Thyroid gland (tissue), 4 donors: Measurements from ENCODE around the gene SPTLC2. TPM values are rescaled to one million over a fixed set of nuclear protein-coding genes. Genes with fewer than 3 reads are reported as not detected.
"Not testable (repeated sequence)": the region's sequence is repeated elsewhere in the genome, so short reads cannot be mapped to it uniquely, and the experiment has no call there.

Experiments
- DNase-seq, 2 donors: peaks; one replicate each; pipeline ENCODE4 v3.0.0-alpha.2; 2019
- H3K27ac ChIP-seq, 3 donors: fragments of 200-600 bp; sonication (generic); 1 replicate in 2 of 3; 2 replicates in 1 of 3; pipeline ENCODE4 v1.5.1; 2016 to 2019; ENCODE audit warnings: mild to moderate bottlenecking in 1 of 3, moderate library complexity in 1 of 3
- H3K27me3 ChIP-seq: fragments of 200-600 bp; sonication (generic); one replicate; pipeline ENCODE4 v1.5.1; 2019
- H3K36me3 ChIP-seq, 2 donors: fragments of 200-600 bp; sonication (generic); one replicate each; pipeline ENCODE4 v1.5.1; 2016 to 2019
- H3K4me1 ChIP-seq, 2 donors: fragments of 200-600 bp; sonication (generic); one replicate each; pipeline ENCODE4 v1.5.1; 2017 to 2019
- H3K4me3 ChIP-seq, 3 donors: fragments of 200-600 bp; sonication (generic); replicated peaks in 1 of 3; 1 replicate in 2 of 3; 2 replicates in 1 of 3; pipeline ENCODE4 v1.5.1; 2016; ENCODE audit warnings: mild to moderate bottlenecking in 1 of 3
- H3K9me3 ChIP-seq: fragments of 200-600 bp; sonication (generic); one replicate; pipeline ENCODE4 v1.5.1; 2017
- CTCF ChIP-seq, 6 experiments: fragments of 200-600 bp in 3 of 6; fragments of 450-650 bp in 3 of 6; sonication (generic) in 3 of 6; IDR thresholded peaks; one replicate each; pipeline ENCODE4 v1.5.1; 2016 to 2019; ENCODE audit warnings: antibody characterized with exemption in 6 of 6, mild to moderate bottlenecking in 2 of 6, inconsistent platforms in 1 of 6, moderate library complexity in 1 of 6
- POLR2A ChIP-seq, 2 donors: fragments of 450-650 bp; IDR thresholded peaks; one replicate each; pipeline ENCODE4 v1.6.1; 2017; ENCODE audit warnings: antibody characterized with exemption in 2 of 2, mild to moderate bottlenecking in 2 of 2, moderate library complexity in 1 of 2
- WGBS, 2 donors: methylation state at CpG; one replicate each; pipeline ENCODE4 v1.1.5; 2017; 5-methylcytosine and 5-hydroxymethylcytosine counted together
- intact Hi-C: fragments of 100-400 bp; cut with DNase I; formaldehyde crosslinking; loops from one replicate; pipeline ENCODE4 v1.15.1; 2023
- total RNA-seq, 4 donors: library from RNA; depleted of rRNA; stranded (reverse); fragments of >200 nt; gene quantifications; one replicate each; pipeline ENCODE4 v1.2.3, GENCODE V29; 2016

SPTLC2 gene
- total RNA-seq, 4 donors from 2014 or later, result 25.6 to 32.2 (median 29.0) TPM

- Histone ChIP-seq H3K27ac (no peak overlapping the region), H3K4me3 (no peak overlapping the region), H3K4me1 (no peaks in the 10 kb centered on the region), H3K27me3 (no peaks in the 10 kb centered on the region), H3K36me3 (peaks cover 0 to 10% of the 10 kb centered on the region in 2 donors), H3K9me3 (no peaks in the 10 kb centered on the region)
- no peak for TF ChIP-seq POLR2A (IDR thresholded peaks at IDR 0.05)
- no peak for TF ChIP-seq CTCF (IDR thresholded peaks at IDR 0.05)
- intact Hi-C loops, result no loop called here
- 70 to 91% methylated on average over 4 of the region's 4 CpGs for WGBS, 2 donors
- no peak for DNase-seq
These were observed 59.5 kb downstream of the SPTLC2 start for GRCh38 chr14:77556946-77557345.

- Histone ChIP-seq H3K27me3 (no peaks in the 10 kb centered on the region), H3K4me3 (no peak overlapping the region), H3K4me1 (no peaks in the 10 kb centered on the region), H3K36me3 (peaks cover 0 to 17% of the 10 kb centered on the region in 2 donors), H3K27ac (no peak overlapping the region), H3K9me3 (no peaks in the 10 kb centered on the region)
- 74 to 76% methylated on average over 9 of the region's 9 CpGs for whole genome bisulfite sequencing, 2 donors
- no peak for DNase-seq
- TF ChIP-seq CTCF (IDR thresholded peaks at IDR 0.05) (no peak), POLR2A (IDR thresholded peaks at IDR 0.05) (no peak)
- intact Hi-C loops, result loop anchor here (5.0 kb wide), 1 partner anchor 98 kb away; the partner anchor contains the start of genes AHSA1 and VIPAS39
These were observed 61.4 kb downstream of the SPTLC2 start for GRCh38 chr14:77554816-77555599.

- Histone ChIP-seq H3K27me3 (no peaks in the 10 kb centered on the region), H3K4me3 (no peak overlapping the region), H3K9me3 (no peaks in the 10 kb centered on the region), H3K36me3 (peaks cover 2 to 17% of the 10 kb centered on the region in 2 donors), H3K27ac (no peak overlapping the region), H3K4me1 (no peaks in the 10 kb centered on the region)
- intact Hi-C loops, result loop anchor here (5.0 kb wide), 1 partner anchor 97 kb away; the partner anchor contains the start of genes AHSA1 and VIPAS39
- no peak for DNase-seq
- whole genome bisulfite sequencing, 2 donors, result 77 to 79% methylated on average over 5 of the region's 5 CpGs
- TF ChIP-seq POLR2A (IDR thresholded peaks at IDR 0.05) (no peak), CTCF (IDR thresholded peaks at IDR 0.05) (no peak)
These were observed 62.2 kb downstream of the SPTLC2 start for GRCh38 chr14:77554207-77554606.

- peaks cover 4 to 13% of the 10 kb centered on the region in 2 donors for H3K36me3 ChIP-seq
- intact Hi-C loops, result no loop called here
These were observed 67.0 kb downstream of the SPTLC2 start for GRCh38 chr14:77549451-77549850.

GRCh38 chr14:77547512-77548180 is 68.8 kb downstream of the SPTLC2 start:
- peaks cover 4 to 13% of the 10 kb centered on the region in 2 donors for H3K36me3 ChIP-seq
- intact Hi-C loops, result no loop called here
- WGBS, 2 donors, result 81 to 89% methylated on average over 8 of the region's 8 CpGs
- H3K9me3 ChIP-seq, result no peaks in the 10 kb centered on the region
- DNase-seq, result no peak
- H3K4me1 ChIP-seq, result peaks cover 0 to 5% of the 10 kb centered on the region in 2 donors
- no peaks in the 10 kb centered on the region for H3K27me3 ChIP-seq
- no peak overlapping the region for H3K27ac ChIP-seq
- TF ChIP-seq POLR2A (IDR thresholded peaks at IDR 0.05) (no peak), CTCF (IDR thresholded peaks at IDR 0.05) (no peak)
- no peak overlapping the region for H3K4me3 ChIP-seq

More at GRCh38 chr14:77549451-77549850, 67.0 kb downstream of the SPTLC2 start:
- Histone ChIP-seq H3K27me3 (no peaks in the 10 kb centered on the region), H3K4me3 (no peak overlapping the region), H3K9me3 (no peaks in the 10 kb centered on the region), H3K27ac (no peak overlapping the region), H3K4me1 (no peaks in the 10 kb centered on the region)
- 83 to 100% methylated on average over 1 of the region's 1 CpG for WGBS, 2 donors
- no peak for TF ChIP-seq POLR2A (IDR thresholded peaks at IDR 0.05)
- no peak for DNase-seq

- H3K36me3 ChIP-seq, H3K27me3 ChIP-seq, DNase-seq, H3K4me1 ChIP-seq, intact Hi-C loops, H3K9me3 ChIP-seq, H3K27ac ChIP-seq, H3K4me3 ChIP-seq: not testable (repeated sequence)
- WGBS, 2 donors, result 95 to 97% methylated on average over 11 of the region's 11 CpGs
These were observed 71.3 kb downstream of the SPTLC2 start for GRCh38 chr14:77545171-77545570.
